Measurements from ENCODE around the gene NFAT5. TPM values are rescaled to one million over a fixed set of nuclear protein-coding genes. Genes with fewer than 3 reads are reported as not detected.

NFAT5 gene
- total RNA-seq, 1 experiment from 2014 or later = 57.9 TPM

DNA sequence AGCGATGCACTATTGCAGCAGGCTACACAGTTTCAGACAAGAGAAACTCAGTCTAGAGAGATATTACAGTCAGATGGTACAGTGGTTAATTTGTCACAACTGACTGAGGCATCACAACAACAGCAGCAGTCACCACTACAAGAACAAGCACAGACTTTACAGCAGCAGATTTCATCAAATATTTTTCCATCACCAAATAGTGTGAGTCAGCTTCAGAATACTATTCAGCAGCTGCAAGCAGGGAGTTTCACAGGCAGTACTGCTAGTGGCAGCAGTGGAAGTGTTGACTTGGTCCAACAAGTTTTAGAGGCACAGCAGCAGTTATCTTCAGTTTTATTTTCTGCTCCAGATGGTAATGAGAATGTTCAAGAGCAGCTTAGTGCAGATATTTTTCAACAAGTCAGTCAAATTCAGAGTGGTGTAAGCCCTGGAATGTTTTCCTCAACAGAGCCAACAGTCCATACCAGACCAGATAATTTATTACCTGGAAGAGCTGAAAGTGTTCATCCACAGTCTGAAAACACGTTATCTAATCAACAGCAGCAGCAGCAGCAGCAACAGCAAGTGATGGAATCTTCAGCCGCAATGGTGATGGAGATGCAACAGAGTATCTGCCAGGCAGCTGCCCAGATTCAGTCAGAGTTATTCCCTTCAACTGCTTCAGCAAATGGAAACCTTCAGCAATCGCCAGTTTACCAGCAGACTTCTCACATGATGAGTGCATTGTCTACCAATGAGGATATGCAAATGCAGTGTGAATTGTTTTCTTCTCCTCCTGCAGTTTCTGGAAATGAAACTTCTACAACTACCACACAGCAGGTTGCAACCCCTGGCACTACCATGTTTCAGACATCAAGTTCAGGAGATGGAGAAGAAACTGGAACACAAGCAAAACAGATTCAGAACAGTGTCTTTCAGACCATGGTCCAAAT is 126.5 kb downstream of the NFAT5 start:
- intact Hi-C loops (cut with micrococcal nuclease; ENCODE audit: unreplicated experiment) = no loop called here
- H3K4me1 Mint-ChIP-seq (ENCODE audit: low read depth, unreplicated experiment) = no peaks in the 10 kb centered on the region
- no peak overlapping the region for H3K4me3 Mint-ChIP-seq (ENCODE audit: low read depth, unreplicated experiment)
- peaks cover 56% of the 10 kb centered on the region for H3K36me3 Mint-ChIP-seq (ENCODE audit: insufficient read depth, unreplicated experiment)
- TF ChIP-seq CTCF (IDR thresholded peaks at IDR 0.05; ENCODE audit: unreplicated experiment) = no peak
- no TSS peak for BruUV-seq (replicated peaks)
- no peaks in the 10 kb centered on the region for H3K9me3 Mint-ChIP-seq (ENCODE audit: low read depth, unreplicated experiment)
- H3K27me3 Mint-ChIP-seq (ENCODE audit: unreplicated experiment) = no peaks in the 10 kb centered on the region
- no peak for DNase-seq
- CTCF ChIA-PET = no interaction called here
- H3K27ac Mint-ChIP-seq (ENCODE audit: unreplicated experiment) = no peak overlapping the region

DNA sequence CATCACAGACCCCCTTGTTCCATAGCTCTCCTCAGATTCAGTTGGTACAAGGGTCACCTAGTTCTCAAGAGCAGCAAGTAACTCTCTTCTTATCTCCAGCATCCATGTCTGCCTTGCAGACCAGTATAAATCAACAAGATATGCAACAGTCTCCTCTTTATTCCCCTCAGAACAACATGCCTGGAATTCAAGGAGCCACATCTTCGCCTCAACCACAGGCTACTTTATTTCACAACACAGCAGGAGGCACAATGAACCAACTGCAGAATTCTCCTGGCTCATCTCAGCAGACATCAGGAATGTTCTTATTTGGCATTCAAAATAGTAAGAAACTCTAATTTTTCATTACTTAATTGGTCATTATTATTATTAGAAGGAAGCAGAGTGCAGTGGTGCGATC is 128.2 kb downstream of the NFAT5 start:
- no peaks in the 10 kb centered on the region for H3K9me3 Mint-ChIP-seq (ENCODE audit: low read depth, unreplicated experiment)
- no peak for DNase-seq
- TF ChIP-seq CTCF (IDR thresholded peaks at IDR 0.05; ENCODE audit: unreplicated experiment) = no peak
- CTCF ChIA-PET = no interaction called here
- intact Hi-C loops (cut with micrococcal nuclease; ENCODE audit: unreplicated experiment) = no loop called here
- H3K4me1 Mint-ChIP-seq (ENCODE audit: low read depth, unreplicated experiment) = no peaks in the 10 kb centered on the region
- H3K4me3 Mint-ChIP-seq (ENCODE audit: low read depth, unreplicated experiment) = no peak overlapping the region
- BruUV-seq (replicated peaks) = no TSS peak
- no peak overlapping the region for H3K27ac Mint-ChIP-seq (ENCODE audit: unreplicated experiment)
- H3K27me3 Mint-ChIP-seq (ENCODE audit: unreplicated experiment) = no peaks in the 10 kb centered on the region
- peaks cover 60% of the 10 kb centered on the region for H3K36me3 Mint-ChIP-seq (ENCODE audit: insufficient read depth, unreplicated experiment)

- no TSS peak for BruUV-seq (replicated peaks)
Observed at GRCh38 chr16:69698404-69698803, 132.6 kb downstream of the NFAT5 start.

DNA sequence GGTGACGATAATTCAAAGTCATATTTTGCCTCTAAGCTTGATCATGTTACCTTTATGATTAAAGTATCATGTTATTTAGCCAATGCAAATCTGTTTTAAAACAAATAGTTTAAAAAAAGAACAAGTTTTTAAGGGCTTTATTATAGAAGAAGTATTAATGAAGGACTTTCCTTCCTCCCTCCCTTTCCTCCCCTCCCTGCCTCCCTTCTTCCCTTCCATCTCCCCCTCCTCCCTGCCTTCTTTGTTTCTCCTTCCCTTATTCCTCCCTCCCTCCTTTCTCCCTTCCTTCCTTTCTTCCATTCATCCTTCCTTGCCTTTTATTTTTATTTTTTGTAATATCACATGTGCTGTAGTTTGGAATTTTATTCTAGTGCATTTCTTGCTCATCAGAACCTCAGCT is 134.1 kb downstream of the NFAT5 start:
- DNase-seq = no peak
- TF ChIP-seq CTCF (IDR thresholded peaks at IDR 0.05; ENCODE audit: unreplicated experiment) = no peak
- intact Hi-C loops (cut with micrococcal nuclease; ENCODE audit: unreplicated experiment) = no loop called here
- H3K27ac Mint-ChIP-seq (ENCODE audit: unreplicated experiment) = peak overlapping the region; percentile 15
- CTCF ChIA-PET = interaction anchor here (0.8 kb wide), 1 partner anchor 55 kb away, joined by 8 read pairs; the partner anchor contains the start of gene NOB1
- no peak overlapping the region for H3K4me3 Mint-ChIP-seq (ENCODE audit: low read depth, unreplicated experiment)
- no peaks in the 10 kb centered on the region for H3K27me3 Mint-ChIP-seq (ENCODE audit: unreplicated experiment)
- BruUV-seq (replicated peaks) = no TSS peak
- H3K36me3 Mint-ChIP-seq (ENCODE audit: insufficient read depth, unreplicated experiment) = peaks cover 39% of the 10 kb centered on the region
- no peaks in the 10 kb centered on the region for H3K4me1 Mint-ChIP-seq (ENCODE audit: low read depth, unreplicated experiment)
- H3K9me3 Mint-ChIP-seq (ENCODE audit: low read depth, unreplicated experiment) = no peaks in the 10 kb centered on the region

More at GRCh38 chr16:69698404-69698803, 132.6 kb downstream of the NFAT5 start:
- Mint-ChIP-seq H3K4me3 (ENCODE audit: low read depth, unreplicated experiment) (no peak overlapping the region), H3K36me3 (ENCODE audit: insufficient read depth, unreplicated experiment) (peaks cover 34% of the 10 kb centered on the region), H3K9me3 (ENCODE audit: low read depth, unreplicated experiment) (no peaks in the 10 kb centered on the region), H3K27ac (ENCODE audit: unreplicated experiment) (no peak overlapping the region), H3K27me3 (ENCODE audit: unreplicated experiment) (no peaks in the 10 kb centered on the region), H3K4me1 (ENCODE audit: low read depth, unreplicated experiment) (no peaks in the 10 kb centered on the region)
- no peak for DNase-seq
- intact Hi-C loops (cut with micrococcal nuclease; ENCODE audit: unreplicated experiment) = no loop called here
- CTCF ChIA-PET = no interaction called here
- TF ChIP-seq CTCF (IDR thresholded peaks at IDR 0.05; ENCODE audit: unreplicated experiment) = no peak

Data from Calu3 (cell line).